K562 (cell line): ENCODE data around the gene DHRS11. TPM values are rescaled to one million over a fixed set of nuclear protein-coding genes. Genes with fewer than 3 reads are reported as not detected.
A peak's percentile ranks its signal among the peaks of the same experiment; 100 is the strongest.

ENCODE experiments used
- ARID4B ChIP-seq: sonication (generic); formaldehyde crosslinking; IDR thresholded peaks from 2 replicates; pipeline ENCODE4 v1.8.0; 2022; ENCODE audit warnings: mild to moderate bottlenecking, missing genetic modification reagents
- ATF1 ChIP-seq, 2 experiments: fragments of 450-650 bp in 1 of 2; IDR thresholded peaks; 2 replicates each; pipeline ENCODE4 v1.6.1; 2016; ENCODE audit warnings: missing compliant biosample characterization in 1 of 2, missing genetic modification characterization in 1 of 2
- CSDE1 ChIP-seq, 2 experiments: fragments of 450-650 bp; IDR thresholded peaks; 2 replicates each; pipeline ENCODE4 v1.6.1; 2016; ENCODE audit warnings: mild to moderate bottlenecking in 1 of 2
- E2F5 ChIP-seq: sonication (generic); formaldehyde crosslinking; IDR thresholded peaks from 2 replicates; pipeline ENCODE4 v1.8.0; 2022; ENCODE audit warnings: mild to moderate bottlenecking, missing genetic modification reagents
- IRF2 ChIP-seq: sonication (generic); formaldehyde crosslinking; IDR thresholded peaks from 2 replicates; pipeline ENCODE4 v1.8.1; 2022; ENCODE audit warnings: mild to moderate bottlenecking, missing genetic modification reagents
- IRF9 ChIP-seq: fragments of 450-650 bp; IDR thresholded peaks from 2 replicates; pipeline ENCODE4 v1.6.1; 2016; ENCODE audit warnings: missing biosample characterization, missing genetic modification characterization
- MAX ChIP-seq: sonication (generic); formaldehyde crosslinking; IDR thresholded peaks from 2 replicates; pipeline ENCODE4 v1.9.0; 2022; ENCODE audit warnings: mild to moderate bottlenecking, missing genetic modification reagents
- NFYB ChIP-seq: IDR thresholded peaks from 2 replicates; pipeline ENCODE4 v1.6.1; 2011; ENCODE audit warnings: mild to moderate bottlenecking, moderate library complexity; ENCODE audit not compliant: insufficient read length; ENCODE audit errors: extremely low read depth
- POLR3A ChIP-seq: IDR thresholded peaks from 2 replicates; pipeline ENCODE4 v1.6.1; 2011; ENCODE audit warnings: borderline replicate concordance, mild to moderate bottlenecking, moderate library complexity; ENCODE audit not compliant: insufficient read length, insufficient read depth; ENCODE audit errors: extremely low read depth
- PRDM10 ChIP-seq: fragments of 450-650 bp; IDR thresholded peaks from 2 replicates; pipeline ENCODE4 v1.6.1; 2018; ENCODE audit not compliant: partially characterized antibody
- RCOR1 ChIP-seq, 2 experiments: IDR thresholded peaks; 2 replicates each; pipeline ENCODE4 v1.6.1; 2012; ENCODE audit warnings: low read depth in 2 of 2, low read length in 2 of 2, borderline replicate concordance in 1 of 2, improper control_type of control experiment in 1 of 2
- TCFL5 ChIP-seq: fragments of 250-450 bp; sonication (Bioruptor Pico); conservative IDR thresholded peaks from 2 replicates; pipeline ENCODE4 v1.6.1; 2021; ENCODE audit warnings: mild to moderate bottlenecking, moderate library complexity, matching md5 sums
- ZBTB17 ChIP-seq: fragments of 450-650 bp; formaldehyde crosslinking; IDR thresholded peaks from 2 replicates; pipeline ENCODE4 v1.4.0; 2020; ENCODE audit warnings: mild to moderate bottlenecking
- ZFP1 ChIP-seq: fragments of 450-650 bp; formaldehyde crosslinking; IDR thresholded peaks from 2 replicates; pipeline ENCODE4 v1.4.0; 2020; ENCODE audit warnings: mild to moderate bottlenecking, mixed read lengths
- ZNF124 ChIP-seq: sonication (generic); formaldehyde crosslinking; IDR thresholded peaks from 2 replicates; pipeline ENCODE4 v1.8.1; 2022; ENCODE audit warnings: missing genetic modification reagents
- ZNF24 ChIP-seq: fragments of 450-650 bp; IDR thresholded peaks from 2 replicates; pipeline ENCODE4 v1.6.1; 2016
- ZNF586 ChIP-seq: fragments of 450-650 bp; formaldehyde crosslinking; conservative IDR thresholded peaks from 2 replicates; pipeline ENCODE4 v1.4.0; 2020; ENCODE audit warnings: mild to moderate bottlenecking, moderate library complexity
- ZNF644 ChIP-seq: fragments of 200-800 bp; sonication (Bioruptor generic); IDR thresholded peaks from 2 replicates; pipeline ENCODE4 v1.6.1; 2016; ENCODE audit warnings: low read depth, missing genetic modification characterization, missing compliant biosample characterization
- polyA plus RNA-seq, 8 experiments: library from polyadenylated mRNA; depleted of rRNA in 4 of 8; stranded (reverse) in 5 of 8; unstranded in 3 of 8; fragments of >200 nt; fragmentation: Nextera tagmentation in 2 of 8; fragmentation: Illumina TruSeq in 1 of 8; extraction: Ambion mirVana in 2 of 8; extraction: Trizol in 1 of 8; gene quantifications; 2 replicates each; pipeline versions ENCODE4 v1.2.1 to v1.2.3, GENCODE V29; 2011 to 2014; ENCODE audit warnings: inconsistent platforms in 1 of 8, missing spikeins in 1 of 8
- total RNA-seq, 7 experiments: library from RNA; depleted of rRNA in 6 of 7; stranded (reverse); fragments of >200 nt in 6 of 7; fragmentation: Illumina TruSeq in 2 of 7; extraction: Trizol in 2 of 7; gene quantifications; 2 replicates each; pipeline versions ENCODE4 v1.2.1 to v1.2.3, GENCODE V29; 2011 to 2021; ENCODE audit warnings: low replicate concordance in 1 of 7

Gene DHRS11
- total and polyA plus RNA-seq, 9 of the 15 experiments (the other 6 are each of a cell fraction or from before 2014, with no cell fraction given): 15.2 to 123 (median 59.8) TPM

- peak; percentile 48; the same call in 1 of the 2 replicates for TF ChIP-seq ARID4B (CRISPR knock-in tag)
- no peak for TF ChIP-seq ZFP1 (CRISPR knock-in tag)
- TF ChIP-seq TCFL5 (CRISPR knock-in tag): no peak
- no peak for TF ChIP-seq POLR3A
- TF ChIP-seq E2F5: no peak
- TF ChIP-seq IRF9 (tag): no peak
- no peak for TF ChIP-seq ZNF644 (tag)
- TF ChIP-seq PRDM10: peak; percentile 44
- no peak for TF ChIP-seq IRF2 (CRISPR knock-in tag)
- TF ChIP-seq ZNF24: no peak
- no peak for TF ChIP-seq CSDE1 (IDR thresholded peaks at IDR 0.05)
- TF ChIP-seq ZBTB17 (CRISPR knock-in tag): no peak
- no peak for TF ChIP-seq ZNF586 (CRISPR knock-in tag)
- TF ChIP-seq NFYB: no peak
- no peak for TF ChIP-seq ATF1 (CRISPR knock-in tag; IDR thresholded peaks at IDR 0.05)
- no peak for TF ChIP-seq ATF1 (tag; IDR thresholded peaks at IDR 0.05)
- TF ChIP-seq ZNF124 (CRISPR knock-in tag): no peak
- peak; percentile 82 for TF ChIP-seq MAX (CRISPR knock-in tag)
- TF ChIP-seq RCOR1 (IDR thresholded peaks at IDR 0.05; ENCODE audit: borderline replicate concordance in 1 of 2, low read depth in 2 of 2, low read length in 2 of 2): peak in 1 of 2 experiments; percentile 77; a peak in 2 of 4 replicates
Measured at GRCh38 chr17:36608794-36609497, 17.3 kb downstream of the DHRS11 start (continued).
